ENCODE measurements around the gene RHBDD1.
"Not testable (repeated sequence)": the region's sequence is repeated elsewhere in the genome, so short reads cannot be mapped to it uniquely, and the experiment has no call there.

DNA sequence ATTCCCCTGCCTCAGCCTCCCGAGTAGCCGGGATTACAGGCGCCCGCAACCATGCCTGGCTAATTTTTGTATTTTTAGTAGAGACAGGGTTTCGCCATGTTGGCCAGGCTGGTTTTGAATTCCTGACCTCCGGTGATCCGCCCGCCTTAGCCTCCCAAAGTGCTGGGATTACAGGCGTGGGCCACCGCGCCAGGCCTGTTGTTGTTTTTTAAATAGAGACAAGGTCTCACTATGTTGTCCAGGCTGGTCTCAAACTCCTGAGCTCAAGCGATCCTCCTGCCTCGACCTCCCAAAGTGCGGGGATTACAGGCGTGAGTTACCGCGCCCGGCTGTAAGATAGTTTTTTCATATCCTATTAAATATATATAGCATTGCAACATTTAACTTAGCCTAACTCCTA, 974 bp upstream of the RHBDD1 start:
- TF ChIP-seq, protein P1, sequence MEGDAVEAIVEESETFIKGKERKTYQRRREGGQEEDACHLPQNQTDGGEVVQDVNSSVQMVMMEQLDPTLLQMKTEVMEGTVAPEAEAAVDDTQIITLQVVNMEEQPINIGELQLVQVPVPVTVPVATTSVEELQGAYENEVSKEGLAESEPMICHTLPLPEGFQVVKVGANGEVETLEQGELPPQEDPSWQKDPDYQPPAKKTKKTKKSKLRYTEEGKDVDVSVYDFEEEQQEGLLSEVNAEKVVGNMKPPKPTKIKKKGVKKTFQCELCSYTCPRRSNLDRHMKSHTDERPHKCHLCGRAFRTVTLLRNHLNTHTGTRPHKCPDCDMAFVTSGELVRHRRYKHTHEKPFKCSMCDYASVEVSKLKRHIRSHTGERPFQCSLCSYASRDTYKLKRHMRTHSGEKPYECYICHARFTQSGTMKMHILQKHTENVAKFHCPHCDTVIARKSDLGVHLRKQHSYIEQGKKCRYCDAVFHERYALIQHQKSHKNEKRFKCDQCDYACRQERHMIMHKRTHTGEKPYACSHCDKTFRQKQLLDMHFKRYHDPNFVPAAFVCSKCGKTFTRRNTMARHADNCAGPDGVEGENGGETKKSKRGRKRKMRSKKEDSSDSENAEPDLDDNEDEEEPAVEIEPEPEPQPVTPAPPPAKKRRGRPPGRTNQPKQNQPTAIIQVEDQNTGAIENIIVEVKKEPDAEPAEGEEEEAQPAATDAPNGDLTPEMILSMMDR (IDR thresholded peaks at IDR 0.05): not testable (repeated sequence)
- TF ChIP-seq EZH2 (IDR thresholded peaks at IDR 0.05; ENCODE audit: borderline replicate concordance, insufficient read depth, low read depth, low read length, poor library complexity, severe bottlenecking): not testable (repeated sequence)
